PC-3 (cell line): ENCODE results near the gene FARS2. TPM values are rescaled to one million over a fixed set of nuclear protein-coding genes. Genes with fewer than 3 reads are reported as not detected.
A peak's percentile ranks its signal among the peaks of the same experiment; 100 is the strongest.

ENCODE experiments used
- ATAC-seq: fragments of 200-7000 bp; cut with Tn5 transposase; 2 replicates; pipeline ENCODE4 v1.9.1; 2020; ENCODE audit warnings: mild to moderate bottlenecking, moderate library complexity
- BruUV-seq: library from RNA; stranded (reverse); fragments of 400-500 nt; replicated peaks from 2 replicates; lab custom pipeline; 2021; lab: Mats Ljungman, UMichigan
- CTCF ChIA-PET: fragments of 300-600 bp; sonication (Branson Sonifier 250); formaldehyde crosslinking; loops from one replicate; lab custom pipeline; 2022; ENCODE audit warnings: antibody characterized with exemption; lab: Charles Lee
- POLR2A ChIA-PET: fragments of 300-600 bp; sonication (Branson Sonifier 250); formaldehyde crosslinking; loops from one replicate; lab custom pipeline; 2022; ENCODE audit warnings: antibody characterized with exemption; ENCODE audit not compliant: unreplicated experiment; lab: Charles Lee
- DNase-seq: peaks from one replicate; pipeline ENCODE4 v3.0.0-alpha.2; 2015
- H2AFZ ChIP-seq: fragments of 300-600 bp; sonication (generic); 2 replicates; pipeline ENCODE4 v1.6.0; 2016; ENCODE audit warnings: antibody characterized with exemption, low read length
- H3F3A ChIP-seq: fragments of 300-600 bp; sonication (generic); one replicate; pipeline ENCODE4 v1.6.0; 2017; ENCODE audit warnings: antibody characterized with exemption, low read length, control low read depth, mild to moderate bottlenecking; ENCODE audit not compliant: unreplicated experiment
- H3K27ac ChIP-seq: fragments of 300-600 bp; sonication (generic); 2 replicates; pipeline ENCODE4 v1.5.1; 2016; ENCODE audit warnings: mild to moderate bottlenecking, low read length
- H3K27me3 ChIP-seq: fragments of 300-600 bp; sonication (generic); 2 replicates; pipeline ENCODE4 v1.6.1; 2016; ENCODE audit warnings: low read length, mixed read lengths
- H3K36me3 ChIP-seq: fragments of 300-600 bp; sonication (generic); 2 replicates; pipeline ENCODE4 v1.6.1; 2016; ENCODE audit warnings: low read depth, mixed run types, low read length, mixed read lengths
- H3K4me1 ChIP-seq: fragments of 300-600 bp; sonication (generic); 2 replicates; pipeline ENCODE4 v1.5.1; 2016; ENCODE audit warnings: low read length; ENCODE audit not compliant: insufficient read depth
- H3K4me2 ChIP-seq: fragments of 300-600 bp; sonication (generic); 2 replicates; pipeline ENCODE4 v1.6.0; 2016; ENCODE audit warnings: low read length
- H3K4me3 ChIP-seq: fragments of 300-600 bp; sonication (generic); 2 replicates; pipeline ENCODE4 v1.5.1; 2016; ENCODE audit warnings: mild to moderate bottlenecking, low read length, mixed read lengths
- H3K79me2 ChIP-seq: fragments of 300-600 bp; sonication (generic); 2 replicates; pipeline ENCODE4 v1.6.1; 2017; ENCODE audit warnings: low read length, mixed read lengths
- H3K9ac ChIP-seq: fragments of 300-600 bp; sonication (generic); 2 replicates; pipeline ENCODE4 v1.6.0; 2016; ENCODE audit warnings: mild to moderate bottlenecking, low read length
- H3K9me2 ChIP-seq: fragments of 300-600 bp; sonication (generic); replicated peaks from 2 replicates; pipeline ENCODE4 v1.6.1; 2016; ENCODE audit warnings: mixed run types, low read length, mixed read lengths
- H3K9me3 ChIP-seq: fragments of 300-600 bp; sonication (generic); 2 replicates; pipeline ENCODE4 v1.6.1; 2016; ENCODE audit warnings: low read length, mixed read lengths
- H4K20me1 ChIP-seq: fragments of 300-600 bp; sonication (generic); 2 replicates; pipeline ENCODE4 v1.6.1; 2016; ENCODE audit warnings: low read length, mixed read lengths
- CTCF ChIP-seq: fragments of 300-600 bp; sonication (generic); conservative IDR thresholded peaks from 2 replicates; pipeline ENCODE4 v1.5.1; 2017; ENCODE audit warnings: antibody characterized with exemption, low read depth, mild to moderate bottlenecking, low read length
- EZH2 ChIP-seq: fragments of 300-600 bp; sonication (generic); IDR thresholded peaks from one replicate; pipeline ENCODE4 v1.6.1; 2017; ENCODE audit warnings: antibody characterized with exemption, mild to moderate bottlenecking, low read length; ENCODE audit not compliant: unreplicated experiment
- EZH2phosphoT487 ChIP-seq: fragments of 300-600 bp; sonication (generic); IDR thresholded peaks from 2 replicates; pipeline ENCODE4 v1.6.1; 2018; ENCODE audit warnings: mild to moderate bottlenecking, antibody characterized with exemption, low read length, borderline replicate concordance
- intact Hi-C: fragments of 100-400 bp; cut with micrococcal nuclease; formaldehyde crosslinking; loops from 2 replicates; pipeline ENCODE4 v1.9.0; 2023
- total RNA-seq: library from RNA; depleted of rRNA; stranded (reverse); fragments of >200 nt; gene quantifications from 2 replicates; pipeline ENCODE4 v1.2.3, GENCODE V29; 2014

The FARS2 gene
- total RNA-seq, 1 experiment from 2014 or later, result 23.0 TPM

- Histone ChIP-seq H3K27me3 (no peaks in the 10 kb centered on the region), H3K9ac (peak overlapping the region; percentile 33), H3K27ac (peak overlapping the region; percentile 85), H3K79me2 (no peaks in the 10 kb centered on the region), H3K4me2 (peak overlapping the region; percentile 42), H3K9me3 (no peaks in the 10 kb centered on the region), H3K36me3 (peaks cover 9% of the 10 kb centered on the region; the same call in 1 of the 2 replicates), H4K20me1 (no peaks in the 10 kb centered on the region), H3F3A (no peaks in the 10 kb centered on the region), H2AFZ (no peak overlapping the region), H3K4me3 (no peak overlapping the region), H3K9me2 (no peaks in the 10 kb centered on the region), H3K4me1 (peaks cover 18% of the 10 kb centered on the region)
- DNase-seq, result peak; percentile 96
- ChIA-PET POLR2A (no interaction called here), CTCF (no interaction called here)
- TF ChIP-seq EZH2phosphoT487 (no peak), EZH2 (no peak), CTCF (no peak)
- no TSS peak for BruUV-seq
- ATAC-seq, result peak; percentile 99
- intact Hi-C loops, result loop anchor here (5.0 kb wide), 1 partner anchor 300 kb away; no protein-coding TSS in a partner anchor
Observed at GRCh38 chr6:5772408-5773120, 511.3 kb downstream of the FARS2 start.

GRCh38 chr6:5776104-5776503 lies 514.8 kb downstream of the FARS2 start:
- Histone ChIP-seq H3K4me1 (peaks cover 18% of the 10 kb centered on the region), H3K27me3 (no peaks in the 10 kb centered on the region), H3F3A (no peaks in the 10 kb centered on the region), H2AFZ (no peak overlapping the region), H3K27ac (no peak overlapping the region), H3K4me3 (no peak overlapping the region), H3K9me3 (no peaks in the 10 kb centered on the region), H3K4me2 (no peak overlapping the region), H4K20me1 (no peaks in the 10 kb centered on the region), H3K79me2 (no peaks in the 10 kb centered on the region), H3K9me2 (no peaks in the 10 kb centered on the region), H3K9ac (no peak overlapping the region), H3K36me3 (peaks cover 9% of the 10 kb centered on the region; the same call in 1 of the 2 replicates)
- BruUV-seq, result no TSS peak
- ChIA-PET POLR2A (no interaction called here), CTCF (no interaction called here)
- intact Hi-C loops, result no loop called here
- DNase-seq, result no peak
- ATAC-seq, result no peak
- TF ChIP-seq CTCF (no peak), EZH2 (no peak), EZH2phosphoT487 (no peak)

- Histone ChIP-seq H3K79me2 (no peaks in the 10 kb centered on the region), H3K9ac (no peak overlapping the region), H3K9me3 (no peaks in the 10 kb centered on the region), H3K4me1 (peaks cover 12% of the 10 kb centered on the region), H3F3A (no peaks in the 10 kb centered on the region), H3K4me2 (no peak overlapping the region), H3K27me3 (no peaks in the 10 kb centered on the region), H3K4me3 (no peak overlapping the region), H3K36me3 (peaks cover 9% of the 10 kb centered on the region; the same call in 1 of the 2 replicates), H3K27ac (no peak overlapping the region), H2AFZ (no peak overlapping the region), H4K20me1 (no peaks in the 10 kb centered on the region), H3K9me2 (no peaks in the 10 kb centered on the region)
- intact Hi-C loops, result no loop called here
- no TSS peak for BruUV-seq
- ChIA-PET CTCF (no interaction called here), POLR2A (no interaction called here)
- ATAC-seq (no peak), DNase-seq (no peak)
- TF ChIP-seq CTCF, result no peak
- no peak for TF ChIP-seq EZH2phosphoT487
- TF ChIP-seq EZH2, result no peak
Observed at GRCh38 chr6:5776706-5777390, 515.5 kb downstream of the FARS2 start.
